Mesenchymal stem cell (in vitro differentiated cells and primary cell): ENCODE data around the gene TOR1AIP1.

Experiments
- DNase-seq: peaks from one replicate; pipeline ENCODE4 v3.0.0-alpha.2; 2013
- H2AFZ ChIP-seq: one replicate; pipeline ENCODE4 v1.6.1; 2013; ENCODE audit warnings: low read depth, mild to moderate bottlenecking, control low read depth, inconsistent platforms, low read length, moderate library complexity
- H2AK5ac ChIP-seq: 2 replicates; pipeline ENCODE4 v1.6.1; 2013; ENCODE audit warnings: low read length, moderate library complexity, mild to moderate bottlenecking, inconsistent platforms; ENCODE audit not compliant: severe bottlenecking
- H2BK120ac ChIP-seq: one replicate; pipeline ENCODE4 v1.6.1; 2013; ENCODE audit warnings: low read depth, mild to moderate bottlenecking, inconsistent platforms, low read length, moderate library complexity
- H2BK12ac ChIP-seq, 2 experiments: one replicate each; pipeline ENCODE4 v1.6.1; 2013; ENCODE audit warnings: inconsistent platforms in 2 of 2, low read length in 2 of 2, mild to moderate bottlenecking in 2 of 2, moderate library complexity in 2 of 2, control low read depth in 1 of 2
- H2BK15ac ChIP-seq: one replicate; pipeline ENCODE4 v1.6.1; 2013; ENCODE audit warnings: mild to moderate bottlenecking, low read depth, inconsistent platforms; ENCODE audit not compliant: poor library complexity, severe bottlenecking
- H2BK5ac ChIP-seq: 2 replicates; pipeline ENCODE4 v1.6.1; 2013; ENCODE audit warnings: low read depth, mild to moderate bottlenecking, low read length, control low read depth, inconsistent platforms; ENCODE audit not compliant: poor library complexity, severe bottlenecking
- H3K14ac ChIP-seq, 2 experiments: one replicate each; pipeline ENCODE4 v1.6.1; 2013; ENCODE audit warnings: inconsistent platforms in 2 of 2, low read length in 2 of 2, control low read depth in 1 of 2, mild to moderate bottlenecking in 1 of 2, moderate library complexity in 1 of 2
- H3K18ac ChIP-seq, 2 experiments: one replicate each; pipeline ENCODE4 v1.6.1; 2013; ENCODE audit warnings: inconsistent platforms in 2 of 2, low read length in 2 of 2, control low read depth in 1 of 2, low read depth in 1 of 2, mild to moderate bottlenecking in 1 of 2
- H3K23ac ChIP-seq, 2 experiments: one replicate each; pipeline ENCODE4 v1.6.1; 2013; ENCODE audit warnings: inconsistent platforms in 2 of 2, low read length in 2 of 2, mild to moderate bottlenecking in 2 of 2, moderate library complexity in 2 of 2, control low read depth in 1 of 2
- H3K27ac ChIP-seq: 2 replicates; pipeline ENCODE4 v1.5.1; 2013; ENCODE audit warnings: mild to moderate bottlenecking, moderate library complexity, low read length, control low read depth, inconsistent platforms; ENCODE audit not compliant: poor library complexity, severe bottlenecking
- H3K27me3 ChIP-seq, 2 experiments: 2 replicates each; pipeline versions ENCODE4 v1.6.1 to v1.7.0; 2013; ENCODE audit warnings: low read length in 2 of 2, mild to moderate bottlenecking in 2 of 2, moderate library complexity in 2 of 2, control low read depth in 1 of 2, inconsistent platforms in 1 of 2; ENCODE audit not compliant: control insufficient read depth in 1 of 2, insufficient read depth in 1 of 2
- H3K36me3 ChIP-seq, 2 experiments: 2 replicates each; pipeline versions ENCODE4 v1.6.1 to v1.7.0; 2013; ENCODE audit warnings: low read length in 2 of 2, control low read depth in 1 of 2, inconsistent platforms in 1 of 2, low read depth in 1 of 2, mild to moderate bottlenecking in 1 of 2; ENCODE audit not compliant: insufficient read depth in 2 of 2, control insufficient read depth in 1 of 2
- H3K4ac ChIP-seq, 2 experiments: one replicate each; pipeline ENCODE4 v1.6.1; 2013; ENCODE audit warnings: inconsistent platforms in 2 of 2, low read length in 2 of 2, mild to moderate bottlenecking in 2 of 2, moderate library complexity in 2 of 2, control low read depth in 1 of 2, low read depth in 1 of 2
- H3K4me1 ChIP-seq: 2 replicates; pipeline ENCODE4 v1.6.1; 2013; ENCODE audit warnings: low read depth, low read length, control low read depth; ENCODE audit not compliant: control insufficient read depth, insufficient read depth
- H3K4me2 ChIP-seq: 2 replicates; pipeline ENCODE4 v1.6.1; 2013; ENCODE audit warnings: low read length, mild to moderate bottlenecking, inconsistent platforms; ENCODE audit not compliant: poor library complexity, severe bottlenecking
- H3K4me3 ChIP-seq, 2 experiments: 2 replicates each; pipeline versions ENCODE4 v1.5.1 to v1.7.0; 2013; ENCODE audit warnings: low read length in 2 of 2, mild to moderate bottlenecking in 2 of 2, control low read depth in 1 of 2, low read depth in 1 of 2; ENCODE audit not compliant: insufficient read depth in 1 of 2
- H3K79me1 ChIP-seq: replicated peaks from 2 replicates; pipeline ENCODE4 v1.6.1; 2013; ENCODE audit warnings: mild to moderate bottlenecking, control low read depth, low read length, inconsistent platforms; ENCODE audit not compliant: poor library complexity, severe bottlenecking
- H3K9ac ChIP-seq: 2 replicates; pipeline ENCODE4 v1.7.0; 2013; ENCODE audit warnings: mild to moderate bottlenecking, low read length, moderate library complexity
- H3K9me3 ChIP-seq: 2 replicates; pipeline ENCODE4 v1.7.0; 2013; ENCODE audit warnings: mild to moderate bottlenecking, low read length; ENCODE audit not compliant: control insufficient read depth
- H4K8ac ChIP-seq: one replicate; pipeline ENCODE4 v1.6.1; 2013; ENCODE audit warnings: inconsistent platforms, mild to moderate bottlenecking, low read length, moderate library complexity
- H4K91ac ChIP-seq: one replicate; pipeline ENCODE4 v1.6.1; 2013; ENCODE audit warnings: mild to moderate bottlenecking, low read length, inconsistent platforms
- WGBS: methylation state at CpG from one replicate; pipeline ENCODE4 v1.1.7; 2013; ENCODE audit warnings: mixed read lengths; 5-methylcytosine and 5-hydroxymethylcytosine counted together

The TOR1AIP1 gene

GRCh38 chr1:179929955-179930798, 48.1 kb downstream of the TOR1AIP1 start:
- no peak overlapping the region for H2AK5ac ChIP-seq
- H3K4me2 ChIP-seq, result no peak overlapping the region

GRCh38 chr1:179930867-179931266, 48.8 kb downstream of the TOR1AIP1 start:
- no peak overlapping the region for H2AK5ac ChIP-seq
- H3K4me1 ChIP-seq, result no peaks in the 10 kb centered on the region
- no peak overlapping the region for H4K8ac ChIP-seq
- H3K18ac ChIP-seq, result no peak overlapping the region
- no peak for DNase-seq
- H3K9ac ChIP-seq, result no peak overlapping the region
- H3K27me3 ChIP-seq, result no peaks in the 10 kb centered on the region
- WGBS, result 100% methylated on average over 2 of the region's 3 CpGs
- H3K4ac ChIP-seq, result no peak overlapping the region
- H2AFZ ChIP-seq, result no peak overlapping the region
- no peak overlapping the region for H3K4me2 ChIP-seq
- H3K14ac ChIP-seq, result no peak overlapping the region
- H2BK120ac ChIP-seq, result no peak overlapping the region
- H3K9me3 ChIP-seq, result no peaks in the 10 kb centered on the region
- H3K23ac ChIP-seq, result no peak overlapping the region
- H3K4me3 ChIP-seq, result no peak overlapping the region
- no peaks in the 10 kb centered on the region for H3K79me1 ChIP-seq
- H3K27ac ChIP-seq, result no peak overlapping the region
- H4K91ac ChIP-seq, result no peak overlapping the region
- no peak overlapping the region for H2BK15ac ChIP-seq
- H2BK12ac ChIP-seq, result no peak overlapping the region
- no peaks in the 10 kb centered on the region for H3K36me3 ChIP-seq
- no peak overlapping the region for H2BK5ac ChIP-seq

More at GRCh38 chr1:179929955-179930798, 48.1 kb downstream of the TOR1AIP1 start:
- Histone ChIP-seq H2BK12ac (no peak overlapping the region), H4K8ac (no peak overlapping the region), H3K4ac (no peak overlapping the region), H3K27me3 (no peaks in the 10 kb centered on the region), H3K9ac (no peak overlapping the region), H3K4me1 (no peaks in the 10 kb centered on the region), H3K9me3 (no peaks in the 10 kb centered on the region), H3K14ac (no peak overlapping the region), H2BK120ac (no peak overlapping the region), H3K18ac (no peak overlapping the region), H2BK5ac (no peak overlapping the region), H2AFZ (no peak overlapping the region), H4K91ac (no peak overlapping the region), H2BK15ac (no peak overlapping the region), H3K4me3 (no peak overlapping the region), H3K27ac (no peak overlapping the region), H3K79me1 (no peaks in the 10 kb centered on the region), H3K23ac (no peak overlapping the region), H3K36me3 (no peaks in the 10 kb centered on the region)
- WGBS, result 100% methylated on average over 1 of the region's 2 CpGs
- DNase-seq, result no peak

DNA sequence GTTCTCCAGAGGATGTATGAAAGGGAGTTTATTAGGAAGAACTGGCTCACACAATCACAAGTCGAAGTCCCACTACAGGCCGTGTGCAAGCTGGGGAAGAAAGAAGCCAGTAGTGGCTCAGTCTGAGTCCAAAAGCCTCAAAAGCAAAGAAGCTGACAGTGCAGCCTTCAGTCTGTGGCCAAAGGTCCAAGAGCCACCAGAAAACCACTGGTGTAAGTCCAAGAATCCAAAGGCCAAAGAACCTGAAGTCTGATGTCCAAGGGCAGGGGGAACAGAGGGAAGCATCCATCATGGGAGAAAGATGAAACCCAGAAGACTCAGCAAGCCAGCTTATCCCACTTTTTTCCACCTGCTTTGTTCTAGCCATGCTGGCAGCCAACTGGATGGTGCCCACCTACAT, 51.1 kb downstream of the TOR1AIP1 start:
- Histone ChIP-seq H2BK12ac (no peak overlapping the region), H3K36me3 (no peaks in the 10 kb centered on the region), H3K14ac (no peak overlapping the region), H4K8ac (no peak overlapping the region), H4K91ac (no peak overlapping the region), H3K4ac (no peak overlapping the region), H3K18ac (no peak overlapping the region), H3K79me1 (no peaks in the 10 kb centered on the region), H3K27me3 (no peaks in the 10 kb centered on the region), H2AK5ac (no peak overlapping the region), H3K23ac (no peak overlapping the region), H3K4me2 (no peak overlapping the region), H3K9me3 (no peaks in the 10 kb centered on the region), H3K27ac (no peak overlapping the region), H3K4me3 (no peak overlapping the region), H2BK5ac (no peak overlapping the region), H2AFZ (no peak overlapping the region), H3K9ac (no peak overlapping the region), H2BK120ac (no peak overlapping the region), H3K4me1 (no peaks in the 10 kb centered on the region), H2BK15ac (no peak overlapping the region)
- DNase-seq, result no peak
- WGBS, result 84% methylated on average over 2 of the region's 2 CpGs

DNA sequence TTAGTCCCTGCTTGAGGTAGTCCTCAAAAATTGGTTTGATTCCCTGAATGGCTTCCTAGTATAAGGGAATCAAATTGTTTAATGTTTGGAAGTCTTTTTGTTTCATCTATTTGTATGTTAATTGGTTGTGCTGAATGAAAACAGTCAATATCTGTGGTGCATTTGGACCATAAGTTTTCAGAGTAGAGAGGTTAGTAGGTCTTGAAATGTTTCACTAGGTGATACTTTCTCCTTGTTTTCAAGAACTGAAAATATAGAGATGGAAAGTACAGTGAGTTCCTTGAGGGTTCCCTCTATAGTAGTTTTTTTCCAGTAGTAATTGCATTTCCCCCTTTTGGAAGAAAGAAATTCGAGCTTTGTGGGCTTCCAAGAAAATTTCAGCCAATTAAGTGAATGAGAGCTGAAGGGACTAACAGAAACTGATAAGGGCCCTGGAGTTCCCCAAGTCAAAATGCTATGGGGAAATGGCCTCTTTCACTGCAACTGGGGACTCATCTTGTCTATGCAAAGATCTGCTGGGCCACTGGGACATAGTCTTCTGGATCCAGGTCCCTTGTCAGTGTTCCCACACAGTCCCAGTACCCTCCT, 53.9 kb downstream of the TOR1AIP1 start:
- H2BK120ac ChIP-seq, result no peak overlapping the region
- no peak overlapping the region for H2AK5ac ChIP-seq
- H3K4me1 ChIP-seq, result no peaks in the 10 kb centered on the region
- H2AFZ ChIP-seq, result no peak overlapping the region
- no peak overlapping the region for H2BK15ac ChIP-seq
- H3K36me3 ChIP-seq, result no peaks in the 10 kb centered on the region
- no peak overlapping the region for H3K23ac ChIP-seq
- H3K4ac ChIP-seq, result no peak overlapping the region
- DNase-seq, result no peak
- no peaks in the 10 kb centered on the region for H3K9me3 ChIP-seq
- no peak overlapping the region for H3K14ac ChIP-seq
- no peak overlapping the region for H3K18ac ChIP-seq
- H3K27me3 ChIP-seq, result no peaks in the 10 kb centered on the region
- no peak overlapping the region for H3K9ac ChIP-seq
- no peak overlapping the region for H2BK5ac ChIP-seq
- H3K79me1 ChIP-seq, result no peaks in the 10 kb centered on the region
- no peak overlapping the region for H3K4me3 ChIP-seq
- H3K27ac ChIP-seq, result no peak overlapping the region
- H2BK12ac ChIP-seq, result no peak overlapping the region
- no peak overlapping the region for H4K8ac ChIP-seq
- H4K91ac ChIP-seq, result no peak overlapping the region
- WGBS, result 58% methylated on average over 1 of the region's 1 CpG
- H3K4me2 ChIP-seq, result no peak overlapping the region
